T-helper 9 cell (primary cell): ENCODE data around the gene MRPS15.

Experiments used
- DNase-seq: peaks from one replicate; pipeline ENCODE4 v3.0.0-alpha.2; 2020

Gene MRPS15

GRCh38 chr1:36456391-36456928 is 7.7 kb downstream of the MRPS15 start:
- no peak for DNase-seq

- DNase-seq, result no peak
Observed at GRCh38 chr1:36455386-36455785, 8.8 kb downstream of the MRPS15 start.

GRCh38 chr1:36453600-36454388 is 10.4 kb downstream of the MRPS15 start:
- no peak for DNase-seq

GRCh38 chr1:36453051-36453450 is 11.1 kb downstream of the MRPS15 start:
- DNase-seq, result no peak

GRCh38 chr1:36450919-36451305 is 13.3 kb downstream of the MRPS15 start:
- DNase-seq, result no peak

GRCh38 chr1:36450270-36450918 is 13.8 kb downstream of the MRPS15 start, which contains the start of gene OSCP1:
OSCP1 (minus strand) TSS chr1:36450451; CDS start chr1:36450369, 82 bp downstream.
- peak; percentile 76 for DNase-seq

GRCh38 chr1:36448530-36449056 is 15.6 kb downstream of the MRPS15 start:
- no peak for DNase-seq

GRCh38 chr1:36447450-36447849 is 16.7 kb downstream of the MRPS15 start:
- no peak for DNase-seq

- DNase-seq, result no peak
Observed at GRCh38 chr1:36446746-36447145, 17.4 kb downstream of the MRPS15 start.

- no peak for DNase-seq
Observed at GRCh38 chr1:36446271-36446670, 17.9 kb downstream of the MRPS15 start.

GRCh38 chr1:36443297-36443696 is 20.9 kb downstream of the MRPS15 start:
- no peak for DNase-seq

- DNase-seq, result no peak
Observed at GRCh38 chr1:36442337-36442736, 21.8 kb downstream of the MRPS15 start.

- no peak for DNase-seq
Observed at GRCh38 chr1:36440646-36441045, 23.5 kb downstream of the MRPS15 start.

- no peak for DNase-seq
Observed at GRCh38 chr1:36440044-36440443, 24.1 kb downstream of the MRPS15 start.

GRCh38 chr1:36438715-36439114 is 25.5 kb downstream of the MRPS15 start:
- no peak for DNase-seq

GRCh38 chr1:36436821-36437220 is 27.4 kb downstream of the MRPS15 start:
- no peak for DNase-seq

GRCh38 chr1:36433102-36433501 is 31.1 kb downstream of the MRPS15 start:
- no peak for DNase-seq

- no peak for DNase-seq
Observed at GRCh38 chr1:36432616-36433015, 31.6 kb downstream of the MRPS15 start.

GRCh38 chr1:36425791-36426190 is 38.4 kb downstream of the MRPS15 start:
- no peak for DNase-seq

GRCh38 chr1:36421649-36422048 is 42.5 kb downstream of the MRPS15 start:
- DNase-seq, result no peak

- DNase-seq, result peak; percentile 91
Observed at GRCh38 chr1:36420836-36421317, 43.3 kb downstream of the MRPS15 start.

- no peak for DNase-seq
Observed at GRCh38 chr1:36420409-36420808, 43.8 kb downstream of the MRPS15 start.

GRCh38 chr1:36419569-36419968 is 44.6 kb downstream of the MRPS15 start:
- DNase-seq, result no peak

GRCh38 chr1:36419140-36419539 is 45.0 kb downstream of the MRPS15 start:
- DNase-seq, result no peak
